GM21529 (cell line): Measurements from ENCODE around the gene TECTA.

Source experiments
- ATAC-seq: cut with Tn5 transposase; IDR thresholded peaks from one replicate; pipeline ENCODE4 v1.9.1; 2021; ENCODE audit not compliant: unreplicated experiment

Gene TECTA

GRCh38 chr11:121100943-121101342 lies at the start of gene TECTA:
TSS of gene TECTA (plus strand) at chr11:121101243. CDS start at chr11:121102666, 1,423 bp downstream.
- ATAC-seq = no peak

DNA sequence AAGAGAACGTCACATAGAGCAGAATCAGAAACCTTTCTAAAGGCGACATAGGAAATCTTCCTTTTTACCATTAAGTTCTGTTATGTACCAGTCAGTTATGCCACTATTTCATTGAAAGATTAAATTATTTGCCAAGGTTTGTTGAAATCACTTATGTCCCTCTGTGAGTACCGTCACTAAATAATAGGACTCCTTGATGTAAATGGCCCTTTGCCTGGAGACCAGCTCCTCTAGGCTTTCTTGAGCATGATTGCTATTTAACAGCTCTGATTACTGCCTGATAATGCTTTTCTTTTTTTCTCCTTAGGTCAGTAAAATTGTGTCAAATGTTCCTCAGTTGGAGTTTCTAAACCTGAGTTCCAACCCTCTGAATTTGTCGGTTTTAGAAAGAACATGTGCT lies 47.8 kb upstream of the TECTA start:
- no peak for ATAC-seq

DNA sequence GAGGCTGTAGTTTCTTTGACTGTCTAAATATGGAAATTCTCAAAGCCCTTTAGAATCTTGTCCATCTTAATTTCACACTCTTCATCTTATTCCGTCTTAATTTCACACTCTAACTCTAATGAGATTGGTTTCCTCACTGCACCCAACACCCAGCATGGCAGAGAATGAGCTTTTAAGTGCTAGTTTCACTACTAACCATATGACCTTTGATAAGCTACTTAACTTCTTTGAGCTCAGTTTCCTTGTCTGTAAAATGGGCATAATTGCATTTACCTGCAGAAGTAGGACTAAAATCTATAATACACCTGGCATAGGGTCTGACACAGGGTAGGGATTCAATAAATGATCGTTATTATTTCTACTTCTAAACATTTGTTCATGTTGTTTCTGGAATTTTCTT lies 46.8 kb upstream of the TECTA start:
- ATAC-seq = no peak

DNA sequence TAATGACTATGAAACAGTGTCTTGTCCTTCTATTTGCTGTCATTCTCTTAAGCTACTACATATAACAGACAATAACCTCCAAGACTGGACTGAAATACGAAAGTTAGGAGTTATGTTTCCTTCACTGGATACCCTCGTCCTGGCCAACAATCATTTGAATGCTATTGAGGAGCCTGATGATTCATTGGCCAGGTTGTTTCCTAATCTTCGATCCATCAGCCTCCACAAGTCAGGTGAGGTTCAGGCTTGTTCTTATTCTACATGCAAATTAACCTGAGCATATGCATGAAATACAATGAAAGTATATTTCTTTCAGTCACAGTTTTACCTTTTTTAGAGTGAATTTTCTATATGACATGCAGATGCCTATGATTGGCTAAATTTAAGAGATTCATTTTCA lies 46.0 kb upstream of the TECTA start:
- no peak for ATAC-seq

- ATAC-seq = no peak
Measured at GRCh38 chr11:121057922-121058321, 43.1 kb upstream of the TECTA start.

DNA sequence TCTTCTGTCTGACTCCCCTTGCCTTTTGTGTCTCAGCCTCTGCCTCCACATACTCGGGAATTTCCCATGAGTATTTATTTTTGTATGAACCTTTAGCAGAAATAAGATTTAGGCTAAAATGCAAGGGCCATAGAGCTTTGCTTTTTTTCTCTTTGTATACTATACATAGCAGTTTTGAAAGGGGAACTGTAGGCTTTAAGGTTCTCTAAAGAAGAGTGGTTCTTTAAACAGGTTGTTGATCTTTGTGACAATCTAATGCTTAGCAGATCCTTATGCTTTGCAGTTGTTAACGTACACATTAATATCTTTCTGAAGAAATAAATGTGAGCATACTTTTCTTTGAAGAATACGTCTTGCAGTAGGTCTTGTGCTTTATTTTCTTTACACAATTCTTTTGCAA lies 42.1 kb upstream of the TECTA start:
- no peak for ATAC-seq

- ATAC-seq = peak; percentile 98
Measured at GRCh38 chr11:121059605-121060004, 41.4 kb upstream of the TECTA start.

- ATAC-seq = no peak
Measured at GRCh38 chr11:121063728-121064127, 37.3 kb upstream of the TECTA start.

GRCh38 chr11:121066623-121067022 lies 34.4 kb upstream of the TECTA start:
- ATAC-seq = no peak

GRCh38 chr11:121067026-121067425 lies 34.0 kb upstream of the TECTA start:
- no peak for ATAC-seq

GRCh38 chr11:121067453-121067852 lies 33.6 kb upstream of the TECTA start:
- ATAC-seq = no peak

DNA sequence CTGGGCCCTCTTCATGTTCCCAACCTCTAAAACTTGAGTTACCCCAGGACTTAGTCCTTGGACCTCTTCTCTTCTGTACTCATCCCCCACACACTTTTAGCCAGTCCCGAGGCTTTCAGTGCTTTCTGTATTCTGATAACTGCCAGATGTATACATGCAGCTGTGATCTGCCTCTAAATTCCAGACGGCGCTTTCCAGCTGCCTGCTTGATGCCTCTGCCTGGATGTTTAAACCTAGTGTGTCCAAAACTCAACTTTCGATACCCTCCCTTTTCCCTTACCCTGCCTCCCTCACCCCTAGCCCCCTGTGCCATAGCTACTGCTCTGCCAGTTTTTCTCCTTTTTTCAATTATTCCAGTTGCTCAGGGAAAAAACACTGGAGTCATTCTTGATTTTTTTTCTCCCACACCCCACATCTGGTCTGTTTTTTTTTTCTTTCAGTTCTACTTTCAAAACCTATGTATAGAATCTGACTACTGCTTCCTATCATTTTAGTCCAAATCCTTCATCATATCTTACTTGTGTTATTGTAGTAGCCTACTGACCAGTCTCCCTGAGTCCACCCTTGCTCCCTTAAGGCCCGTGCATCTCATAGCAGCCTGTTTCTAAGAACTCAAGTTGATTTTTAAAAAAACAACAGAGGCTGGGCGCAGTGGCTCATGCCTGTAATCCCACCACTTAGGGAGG lies 32.9 kb upstream of the TECTA start:
- no peak for ATAC-seq

DNA sequence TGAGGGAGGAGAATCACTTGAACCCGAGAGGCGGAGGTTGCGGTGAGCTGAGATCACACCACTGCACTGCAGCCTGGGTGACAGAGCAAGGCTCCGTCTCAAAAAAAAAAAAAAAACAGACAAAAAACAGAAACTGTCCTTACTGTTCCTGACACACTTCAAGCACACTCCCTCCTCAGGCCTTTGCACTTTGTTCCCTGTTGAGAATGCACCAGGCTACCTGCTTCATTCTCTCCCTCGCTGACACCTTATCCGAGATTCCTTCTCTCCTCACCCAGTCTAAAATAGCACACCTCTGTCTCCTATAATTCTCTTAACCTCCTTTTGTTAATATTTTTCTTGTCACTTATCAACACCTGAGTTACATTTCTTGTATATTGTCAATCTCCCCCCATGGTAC lies 32.3 kb upstream of the TECTA start:
- ATAC-seq = no peak

- no peak for ATAC-seq
Measured at GRCh38 chr11:121070951-121071845, 29.8 kb upstream of the TECTA start.

GRCh38 chr11:121071846-121072450 lies 29.1 kb upstream of the TECTA start:
- no peak for ATAC-seq

GRCh38 chr11:121081321-121081720 lies 19.7 kb upstream of the TECTA start:
- ATAC-seq = no peak

GRCh38 chr11:121082219-121082618 lies 18.8 kb upstream of the TECTA start:
- ATAC-seq = no peak

GRCh38 chr11:121082670-121083069 lies 18.4 kb upstream of the TECTA start:
- ATAC-seq = no peak

DNA sequence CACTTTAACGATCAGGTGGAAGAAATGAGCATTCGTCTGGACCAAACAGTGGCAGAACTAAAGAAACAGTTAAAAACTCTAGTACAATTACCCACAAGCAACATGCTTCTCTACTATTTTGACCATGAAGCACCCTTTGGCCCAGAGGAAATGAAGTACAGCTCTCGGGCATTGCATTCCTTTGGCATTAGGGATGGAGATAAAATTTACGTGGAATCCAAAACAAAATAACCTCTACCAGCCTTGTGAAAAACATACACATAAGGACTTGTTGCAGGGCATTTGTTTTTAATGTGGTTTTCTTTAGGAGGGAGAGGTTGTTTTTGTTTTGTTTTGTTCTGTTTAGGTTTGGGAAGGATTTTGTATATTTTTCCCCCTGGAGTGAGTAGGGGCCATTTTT lies 14.2 kb upstream of the TECTA start:
- ATAC-seq = no peak

GRCh38 chr11:121089566-121089965 lies 11.5 kb upstream of the TECTA start:
- no peak for ATAC-seq

DNA sequence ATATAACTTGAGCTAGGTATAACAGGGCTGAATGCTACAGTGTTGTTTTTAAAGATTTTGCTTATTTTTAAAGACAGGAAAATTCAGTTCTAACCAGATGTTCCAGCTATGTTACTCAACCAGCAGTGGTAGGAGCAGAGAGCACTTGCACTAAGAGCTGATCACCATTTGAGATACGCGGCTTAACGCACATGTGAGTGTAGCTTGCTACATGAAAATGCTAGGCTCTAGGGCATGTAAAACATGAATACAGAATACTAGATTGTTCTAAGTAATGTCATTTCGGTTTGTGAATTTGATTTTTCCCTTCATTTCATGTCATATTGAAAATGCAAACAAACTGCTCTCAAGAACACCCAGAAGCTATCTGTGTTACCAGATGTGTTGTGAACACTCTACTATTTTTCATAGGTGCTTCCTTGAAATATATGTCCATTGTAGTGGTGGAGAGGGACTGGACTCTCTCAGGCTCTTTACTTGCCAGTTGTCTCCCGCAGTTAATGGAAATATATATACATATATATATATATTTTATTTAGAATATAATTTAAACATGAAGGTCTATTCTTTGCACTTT lies 10.8 kb upstream of the TECTA start:
- no peak for ATAC-seq
